Mesothelial cell of epicardium (in vitro differentiated cells): Measurements from ENCODE around the gene STX11. TPM values are rescaled to one million over a fixed set of nuclear protein-coding genes. Genes with fewer than 3 reads are reported as not detected.
"Not testable (repeated sequence)": the region's sequence is repeated elsewhere in the genome, so short reads cannot be mapped to it uniquely, and the experiment has no call there.

Source experiments
- DNase-seq, 2 experiments: peaks; one replicate each; pipeline ENCODE4 v3.0.0; 2021; ENCODE audit warnings: low spot score in 2 of 2; ENCODE audit not compliant: unreplicated experiment in 2 of 2
- H3K27ac Mint-ChIP-seq: 2 replicates; pipeline ENCODE4 v1.8.0; 2021; ENCODE audit warnings: mixed read lengths
- H3K27me3 Mint-ChIP-seq: 2 replicates; pipeline ENCODE4 v1.8.0; 2021; ENCODE audit warnings: low read depth, mixed read lengths
- H3K36me3 Mint-ChIP-seq: 2 replicates; pipeline ENCODE4 v1.8.0; 2021; ENCODE audit warnings: mixed read lengths
- H3K4me1 Mint-ChIP-seq: 2 replicates; pipeline ENCODE4 v1.8.0; 2021; ENCODE audit warnings: mixed read lengths
- H3K4me3 Mint-ChIP-seq: 2 replicates; pipeline ENCODE4 v1.8.0; 2021; ENCODE audit warnings: mild to moderate bottlenecking, moderate library complexity, mixed read lengths
- H3K9me3 Mint-ChIP-seq: 2 replicates; pipeline ENCODE4 v1.8.0; 2021; ENCODE audit warnings: mixed read lengths
- total RNA-seq: library from RNA; stranded (reverse); gene quantifications from 3 replicates; pipeline ENCODE4 v1.2.1, GENCODE V29; 2021
- TF ChIP-seq, protein P1 (sequence below): fragments of 200-600 bp; sonication (generic); IDR thresholded peaks from one replicate; pipeline ENCODE4 v1.5.0; 2021; ENCODE audit warnings: antibody characterized with exemption; ENCODE audit not compliant: unreplicated experiment

STX11 gene
- total RNA-seq, 1 donor from 2014 or later: 4.5 TPM

DNA sequence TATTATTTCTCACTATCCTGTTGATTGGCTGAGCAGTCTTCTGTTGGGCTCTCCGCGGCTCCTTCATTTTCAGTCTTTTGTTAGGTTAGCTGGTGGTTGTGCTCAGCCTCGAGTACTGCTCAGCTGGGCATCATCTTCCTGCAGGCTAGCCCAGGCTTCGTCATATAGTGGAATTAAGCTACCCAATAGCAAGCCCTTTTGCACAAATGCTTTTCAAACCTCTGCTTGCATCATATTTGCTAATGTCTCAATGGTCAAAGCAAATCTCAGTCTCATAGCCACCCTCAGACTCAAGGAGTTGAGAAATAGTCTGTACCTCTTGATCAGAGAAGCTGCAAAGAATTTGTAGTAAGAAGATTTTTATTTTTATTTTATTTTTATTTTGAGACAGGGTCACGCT lies 23.7 kb downstream of the STX11 start:
- H3K27me3 Mint-ChIP-seq: no peaks in the 10 kb centered on the region
- peaks cover 19% of the 10 kb centered on the region for H3K4me1 Mint-ChIP-seq
- DNase-seq: no peak
- TF ChIP-seq, protein P1, sequence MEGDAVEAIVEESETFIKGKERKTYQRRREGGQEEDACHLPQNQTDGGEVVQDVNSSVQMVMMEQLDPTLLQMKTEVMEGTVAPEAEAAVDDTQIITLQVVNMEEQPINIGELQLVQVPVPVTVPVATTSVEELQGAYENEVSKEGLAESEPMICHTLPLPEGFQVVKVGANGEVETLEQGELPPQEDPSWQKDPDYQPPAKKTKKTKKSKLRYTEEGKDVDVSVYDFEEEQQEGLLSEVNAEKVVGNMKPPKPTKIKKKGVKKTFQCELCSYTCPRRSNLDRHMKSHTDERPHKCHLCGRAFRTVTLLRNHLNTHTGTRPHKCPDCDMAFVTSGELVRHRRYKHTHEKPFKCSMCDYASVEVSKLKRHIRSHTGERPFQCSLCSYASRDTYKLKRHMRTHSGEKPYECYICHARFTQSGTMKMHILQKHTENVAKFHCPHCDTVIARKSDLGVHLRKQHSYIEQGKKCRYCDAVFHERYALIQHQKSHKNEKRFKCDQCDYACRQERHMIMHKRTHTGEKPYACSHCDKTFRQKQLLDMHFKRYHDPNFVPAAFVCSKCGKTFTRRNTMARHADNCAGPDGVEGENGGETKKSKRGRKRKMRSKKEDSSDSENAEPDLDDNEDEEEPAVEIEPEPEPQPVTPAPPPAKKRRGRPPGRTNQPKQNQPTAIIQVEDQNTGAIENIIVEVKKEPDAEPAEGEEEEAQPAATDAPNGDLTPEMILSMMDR: no peak
- peaks cover 12% of the 10 kb centered on the region for H3K36me3 Mint-ChIP-seq
- peaks cover 17% of the 10 kb centered on the region for H3K9me3 Mint-ChIP-seq
- H3K27ac Mint-ChIP-seq: no peak overlapping the region
- no peak overlapping the region for H3K4me3 Mint-ChIP-seq

DNA sequence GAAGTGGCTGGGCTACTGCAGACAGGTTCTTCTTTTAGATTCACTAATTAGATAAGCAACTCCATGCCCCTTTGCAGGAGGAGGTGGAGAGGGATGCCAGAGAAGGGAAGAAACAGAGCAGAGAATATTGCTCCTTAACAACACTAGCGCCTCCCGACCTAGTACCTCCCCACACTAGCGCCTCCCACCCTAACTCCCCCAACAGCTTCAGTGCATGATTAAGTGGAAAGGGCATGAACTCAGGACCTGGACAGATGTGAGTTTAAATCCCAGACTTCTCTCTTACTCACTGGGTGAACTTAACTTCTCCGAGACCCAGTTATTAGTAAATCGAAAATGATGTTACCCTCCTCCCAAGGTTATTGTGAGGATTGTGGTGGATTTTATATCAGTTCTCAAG lies 25.7 kb downstream of the STX11 start:
- H3K9me3 Mint-ChIP-seq: peaks cover 9% of the 10 kb centered on the region
- no peaks in the 10 kb centered on the region for H3K27me3 Mint-ChIP-seq
- TF ChIP-seq, protein P1: no peak
- H3K4me1 Mint-ChIP-seq: peaks cover 15% of the 10 kb centered on the region
- peak overlapping the region; percentile 17 for H3K27ac Mint-ChIP-seq
- H3K4me3 Mint-ChIP-seq: no peak overlapping the region
- H3K36me3 Mint-ChIP-seq: peaks cover 2% of the 10 kb centered on the region
- no peak for DNase-seq

DNA sequence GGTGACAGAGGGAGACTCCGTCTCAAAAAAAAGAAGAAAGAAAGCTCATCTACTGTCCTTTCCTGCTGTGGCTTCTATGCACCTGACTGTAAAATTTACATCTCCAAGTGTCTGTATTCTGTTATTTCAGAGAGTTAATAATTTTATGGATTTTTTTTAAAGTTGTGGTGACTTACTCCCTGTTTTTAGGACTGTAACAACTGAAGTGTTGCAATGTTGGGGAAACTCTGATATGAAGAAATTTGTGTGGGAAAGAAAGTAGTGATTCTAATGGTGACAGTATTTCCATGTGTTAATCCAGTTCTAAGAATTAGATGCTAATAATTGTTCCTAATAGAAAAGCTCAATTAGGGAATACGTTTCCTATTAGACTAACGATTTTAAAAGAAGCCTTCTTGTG lies 27.4 kb downstream of the STX11 start:
- Mint-ChIP-seq H3K27ac (no peak overlapping the region), H3K4me1 (peaks cover 9% of the 10 kb centered on the region), H3K9me3 (peaks cover 6% of the 10 kb centered on the region), H3K36me3 (no peaks in the 10 kb centered on the region), H3K4me3 (no peak overlapping the region), H3K27me3 (no peaks in the 10 kb centered on the region)
- DNase-seq: no peak
- TF ChIP-seq, protein P1: no peak

DNA sequence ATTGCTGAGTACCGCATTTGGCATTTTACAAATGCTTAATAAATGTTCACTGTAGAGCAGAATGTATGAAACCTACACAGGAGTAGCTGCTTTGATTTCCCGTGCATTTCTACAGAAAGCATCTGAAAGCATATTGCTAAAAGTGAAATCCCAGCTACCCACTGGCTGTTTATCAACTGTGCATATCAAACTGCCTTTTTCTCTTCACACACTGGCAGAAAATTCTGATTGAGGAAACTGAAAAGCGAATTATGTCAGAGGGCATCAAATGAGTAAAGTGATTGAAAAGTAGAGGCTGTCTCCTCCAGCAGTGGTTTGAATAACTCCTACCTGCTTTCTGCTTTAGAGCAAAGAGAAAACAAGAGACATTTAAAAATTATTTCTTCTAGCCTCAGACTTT lies 28.0 kb downstream of the STX11 start:
- Mint-ChIP-seq H3K27ac (no peak overlapping the region), H3K4me3 (no peak overlapping the region), H3K4me1 (peaks cover 9% of the 10 kb centered on the region), H3K9me3 (peaks cover 4% of the 10 kb centered on the region), H3K27me3 (no peaks in the 10 kb centered on the region), H3K36me3 (no peaks in the 10 kb centered on the region)
- no peak for DNase-seq
- TF ChIP-seq, protein P1: no peak

DNA sequence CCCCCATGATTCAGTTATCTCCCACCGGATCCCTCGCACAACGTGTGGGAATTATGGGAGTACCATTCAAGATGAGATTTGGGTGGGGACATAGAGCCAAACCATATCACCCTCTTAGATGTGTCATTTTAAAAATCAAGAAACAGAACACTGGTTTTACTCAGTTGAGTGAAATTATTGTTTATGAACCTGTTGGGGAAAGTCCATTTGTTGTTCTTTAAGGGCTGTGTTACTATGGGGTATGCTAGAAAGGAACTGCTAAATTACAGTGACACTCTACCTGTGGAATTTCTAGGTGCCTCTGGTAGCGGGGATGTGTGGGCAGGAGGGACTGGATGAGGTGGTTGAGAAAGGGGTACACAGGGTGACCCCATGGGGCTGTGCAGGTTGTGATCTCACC lies 28.9 kb downstream of the STX11 start:
- TF ChIP-seq, protein P1: no peak
- peaks cover 9% of the 10 kb centered on the region for H3K4me1 Mint-ChIP-seq
- DNase-seq: no peak
- H3K9me3 Mint-ChIP-seq: no peaks in the 10 kb centered on the region
- no peaks in the 10 kb centered on the region for H3K27me3 Mint-ChIP-seq
- no peaks in the 10 kb centered on the region for H3K36me3 Mint-ChIP-seq
- H3K4me3 Mint-ChIP-seq: no peak overlapping the region
- H3K27ac Mint-ChIP-seq: no peak overlapping the region

DNA sequence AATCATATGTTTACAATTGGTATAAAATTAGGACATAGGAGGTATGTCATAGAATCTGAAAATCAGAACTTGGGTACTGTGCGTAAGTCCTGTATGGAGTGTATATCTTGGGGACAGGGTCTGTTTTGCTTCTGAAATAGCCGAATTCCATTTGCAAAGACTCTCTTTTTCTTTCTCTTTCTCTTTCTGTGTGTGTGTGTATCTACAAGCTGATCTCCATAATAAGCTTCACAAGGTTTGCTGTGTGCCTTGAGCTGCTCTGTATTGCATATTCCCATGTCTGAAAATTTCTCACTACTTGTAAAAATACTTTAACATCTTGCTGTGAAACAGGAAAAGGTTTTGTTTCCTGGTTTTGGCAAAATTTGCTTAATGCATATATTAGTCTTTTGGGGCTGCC lies 29.5 kb downstream of the STX11 start:
- TF ChIP-seq, protein P1: no peak
- Mint-ChIP-seq H3K4me1 (peaks cover 10% of the 10 kb centered on the region), H3K27ac (no peak overlapping the region), H3K36me3 (no peaks in the 10 kb centered on the region), H3K9me3 (no peaks in the 10 kb centered on the region), H3K4me3 (no peak overlapping the region), H3K27me3 (no peaks in the 10 kb centered on the region)
- no peak for DNase-seq

DNA sequence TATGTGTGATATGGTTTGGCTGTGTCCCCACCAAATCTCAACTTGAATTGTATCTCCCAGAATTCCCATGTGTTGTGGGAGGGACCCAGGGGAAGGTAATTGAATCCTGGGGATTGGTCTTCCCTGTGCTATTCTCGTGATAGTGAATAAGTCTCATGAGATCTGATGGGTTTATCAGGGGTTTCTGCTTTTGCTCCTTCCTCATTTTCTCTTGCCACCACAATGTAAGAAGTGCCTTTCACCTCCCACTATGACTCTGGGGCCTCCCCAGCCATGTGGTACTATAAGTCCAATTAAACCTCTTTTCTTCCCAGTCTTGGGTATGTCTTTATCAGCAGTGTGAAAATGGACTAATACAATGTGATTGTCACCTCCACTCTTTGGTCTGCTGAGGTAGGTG lies 30.0 kb downstream of the STX11 start:
- not testable (repeated sequence) for H3K4me3 Mint-ChIP-seq, DNase-seq, H3K36me3 Mint-ChIP-seq, H3K27ac Mint-ChIP-seq, H3K9me3 Mint-ChIP-seq, H3K27me3 Mint-ChIP-seq
- peaks cover 15% of the 10 kb centered on the region for H3K4me1 Mint-ChIP-seq
